ENCODE data around the gene SLC38A6.

Gene SLC38A6

DNA sequence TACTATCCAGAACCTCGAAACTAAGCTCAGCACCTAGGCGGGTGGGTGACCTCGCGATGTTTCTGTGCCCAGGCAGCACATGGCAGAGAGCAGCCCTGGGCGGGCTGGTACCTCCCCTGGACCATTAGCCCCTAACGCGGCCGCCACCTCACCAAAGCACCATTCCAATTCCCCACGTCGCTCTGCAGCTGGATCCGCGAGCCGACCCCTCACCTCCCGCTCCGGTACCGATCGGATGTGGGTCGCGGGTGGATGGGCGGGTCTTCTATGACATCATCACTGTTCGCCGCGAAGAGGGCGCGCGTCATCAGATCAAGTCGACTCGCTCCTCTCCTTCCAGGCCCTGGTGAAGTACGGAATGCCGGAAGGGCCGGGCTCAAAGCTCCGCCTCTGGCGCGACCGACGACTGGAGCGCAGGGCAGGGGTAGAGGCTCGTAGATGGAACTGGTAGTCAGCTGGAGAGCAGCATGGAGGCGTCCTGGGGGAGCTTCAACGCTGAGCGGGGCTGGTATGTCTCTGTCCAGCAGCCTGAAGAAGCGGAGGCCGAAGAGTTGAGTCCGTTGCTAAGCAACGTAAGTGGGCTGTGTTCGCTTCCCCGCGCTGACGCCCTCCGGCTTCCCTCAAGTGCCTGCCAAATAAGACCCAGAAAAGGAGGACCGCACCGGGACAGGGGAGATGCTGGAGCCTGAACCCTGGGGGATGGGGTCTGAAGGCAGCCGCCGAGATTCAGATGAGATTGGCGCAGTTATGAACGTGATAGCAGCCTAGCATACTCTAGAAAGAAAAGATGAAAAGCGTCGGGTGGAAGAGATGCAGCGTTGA lies at the start of gene SLC38A6, which contains the start of gene TRMT5:
SLC38A6 (plus strand) TSS at position 435 of the 822 bp plus-strand sequence; CDS start at position 468, 33 bp downstream.
TRMT5 (minus strand) TSS at position 269 of the 822 bp plus-strand sequence; CDS start at position 163, 106 bp downstream.
- TF ChIP-seq CTCF (IDR thresholded peaks at IDR 0.05) (no peak), ZFX (IDR thresholded peaks at IDR 0.05; ENCODE audit: borderline replicate concordance) (no peak)
- peak within 1 kb of the TSS; percentile 62 for H3K27ac ChIP-seq

- TF ChIP-seq CTCF (IDR thresholded peaks at IDR 0.05) (no peak), ZFX (IDR thresholded peaks at IDR 0.05; ENCODE audit: borderline replicate concordance) (no peak)
- H3K27ac ChIP-seq, result peak overlapping the region; percentile 69
Measured at GRCh38 chr14:60933920-60934655, 47.0 kb upstream of the SLC38A6 start.

DNA sequence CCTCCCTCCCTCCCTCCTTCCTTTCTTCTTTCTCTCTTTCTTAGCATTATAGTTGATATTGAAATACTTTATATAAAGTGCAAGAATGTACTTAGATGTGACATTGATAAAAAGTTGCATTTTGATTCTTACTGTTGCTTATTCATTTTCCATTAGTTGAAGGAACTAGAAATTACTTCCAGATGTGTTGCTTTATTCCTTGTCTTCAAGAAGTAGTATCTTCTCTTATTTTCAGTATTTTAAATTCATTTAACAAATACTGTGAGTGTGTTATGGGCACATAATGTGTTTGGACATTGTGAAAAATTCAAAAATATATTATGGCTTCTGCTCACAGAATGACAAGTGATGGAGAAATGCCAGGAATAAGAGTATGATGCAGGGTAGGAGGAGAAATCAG lies 45.7 kb upstream of the SLC38A6 start:
- TF ChIP-seq CTCF (IDR thresholded peaks at IDR 0.05) (no peak), ZFX (IDR thresholded peaks at IDR 0.05; ENCODE audit: borderline replicate concordance) (no peak)
- no peak overlapping the region for H3K27ac ChIP-seq

- H3K27ac ChIP-seq, result no peak overlapping the region
- TF ChIP-seq CTCF (IDR thresholded peaks at IDR 0.05), result no peak
- TF ChIP-seq ZFX (IDR thresholded peaks at IDR 0.05; ENCODE audit: borderline replicate concordance), result no peak
Measured at GRCh38 chr14:60943637-60944032, 37.4 kb upstream of the SLC38A6 start.

DNA sequence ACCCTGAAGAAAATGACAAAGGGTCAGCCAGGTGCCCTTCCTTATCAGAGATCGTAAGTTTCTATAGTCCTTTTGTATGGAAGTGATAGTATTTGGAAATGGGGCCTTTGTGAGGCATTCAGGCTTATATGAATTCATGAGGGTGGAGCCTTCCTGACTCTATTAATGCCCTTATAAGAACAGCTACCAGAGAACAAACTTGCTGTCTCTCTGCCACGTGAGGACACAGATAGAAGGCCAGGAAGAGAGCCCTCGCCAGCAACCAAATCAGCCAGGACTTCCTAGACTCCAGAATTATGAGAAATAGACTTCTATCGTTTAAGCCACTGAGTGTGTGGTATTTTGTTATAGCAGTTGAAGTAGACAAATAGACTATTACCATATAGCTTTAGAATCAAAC lies 36.8 kb upstream of the SLC38A6 start:
- H3K27ac ChIP-seq, result no peak overlapping the region
- TF ChIP-seq ZFX (IDR thresholded peaks at IDR 0.05; ENCODE audit: borderline replicate concordance) (no peak), CTCF (IDR thresholded peaks at IDR 0.05) (no peak)

GRCh38 chr14:60945984-60946383 lies 35.1 kb upstream of the SLC38A6 start:
- no peak overlapping the region for H3K27ac ChIP-seq
- no peak for TF ChIP-seq CTCF (IDR thresholded peaks at IDR 0.05)
- no peak for TF ChIP-seq ZFX (IDR thresholded peaks at IDR 0.05; ENCODE audit: borderline replicate concordance)

GRCh38 chr14:60946773-60947172 lies 34.3 kb upstream of the SLC38A6 start:
- no peak for TF ChIP-seq CTCF (IDR thresholded peaks at IDR 0.05)
- TF ChIP-seq ZFX (IDR thresholded peaks at IDR 0.05; ENCODE audit: borderline replicate concordance), result no peak
- H3K27ac ChIP-seq, result no peak overlapping the region
